MCF 10A (cell line): Measurements from ENCODE around the gene FIBCD1. TPM values are rescaled to one million over a fixed set of nuclear protein-coding genes. Genes with fewer than 3 reads are reported as not detected.

Experiments
- BruUV-seq: library from RNA; stranded (reverse); fragments of 400-500 nt; replicated peaks from 2 replicates; lab custom pipeline; 2021; lab: Mats Ljungman, UMichigan
- CTCF ChIA-PET: fragments of 300-600 bp; sonication (Branson Sonifier 250); formaldehyde crosslinking; extraction: SDS; loops from one replicate; lab custom pipeline; 2021; ENCODE audit warnings: antibody characterized with exemption, inconsistent platforms; lab: Yijun Ruan, JAX
- POLR2A ChIA-PET: fragments of 300-600, 350-650 bp; sonication (Branson Sonifier 250); formaldehyde crosslinking; extraction: SDS; loops from one replicate; lab custom pipeline; 2020; ENCODE audit warnings: antibody characterized with exemption, inconsistent platforms; lab: Yijun Ruan, JAX
- DNase-seq: peaks from one replicate; pipeline ENCODE4 v3.0.0-alpha.2; 2018; ENCODE audit not compliant: unreplicated experiment
- H3K27ac Mint-ChIP-seq: one replicate; pipeline ENCODE4 v1.8.0; 2022; ENCODE audit warnings: mild to moderate bottlenecking, low read depth, mixed read lengths; ENCODE audit not compliant: unreplicated experiment
- H3K27me3 Mint-ChIP-seq: one replicate; pipeline ENCODE4 v1.8.0; 2022; ENCODE audit warnings: mixed read lengths; ENCODE audit not compliant: insufficient read depth, unreplicated experiment
- H3K36me3 Mint-ChIP-seq: one replicate; pipeline ENCODE4 v1.8.0; 2022; ENCODE audit warnings: mild to moderate bottlenecking, moderate library complexity, mixed read lengths; ENCODE audit not compliant: insufficient read depth, unreplicated experiment
- H3K4me1 Mint-ChIP-seq: one replicate; pipeline ENCODE4 v1.8.0; 2022; ENCODE audit warnings: mixed read lengths; ENCODE audit not compliant: insufficient read depth, unreplicated experiment
- H3K4me3 Mint-ChIP-seq: one replicate; pipeline ENCODE4 v1.8.0; 2022; ENCODE audit warnings: mild to moderate bottlenecking, moderate library complexity, mixed read lengths; ENCODE audit not compliant: unreplicated experiment
- H3K9me3 Mint-ChIP-seq: one replicate; pipeline ENCODE4 v1.8.0; 2022; ENCODE audit warnings: mixed read lengths; ENCODE audit not compliant: unreplicated experiment
- CTCF ChIP-seq: fragments of 200-600 bp; IDR thresholded peaks from one replicate; pipeline ENCODE4 v1.8.0; 2022; ENCODE audit warnings: antibody characterized with exemption, mild to moderate bottlenecking; ENCODE audit not compliant: unreplicated experiment
- intact Hi-C: fragments of 100-400 bp; cut with micrococcal nuclease; formaldehyde crosslinking; loops from 2 replicates; pipeline ENCODE4 v1.14.1; 2022
- total RNA-seq: library from RNA; stranded (reverse); gene quantifications from 2 replicates; pipeline ENCODE4 v1.2.3, GENCODE V29; 2022

FIBCD1 gene
- total RNA-seq, 1 experiment from 2014 or later: 1.6 TPM

- peaks cover 24% of the 10 kb centered on the region for H3K27me3 Mint-ChIP-seq
- TF ChIP-seq CTCF: no peak
- ChIA-PET POLR2A (interaction anchor here (1.0 kb wide), 1 partner anchor 177 kb away, joined by 4 read pairs; no protein-coding TSS in a partner anchor), CTCF (no interaction called here)
- H3K9me3 Mint-ChIP-seq: no peaks in the 10 kb centered on the region
- DNase-seq: no peak
- intact Hi-C loops: no loop called here
- no peak overlapping the region for H3K27ac Mint-ChIP-seq
- no peak overlapping the region for H3K4me3 Mint-ChIP-seq
- no peaks in the 10 kb centered on the region for H3K4me1 Mint-ChIP-seq
- BruUV-seq: no TSS peak
- peaks cover 13% of the 10 kb centered on the region for H3K36me3 Mint-ChIP-seq
These were observed 34.7 kb downstream of the FIBCD1 start for GRCh38 chr9:130904070-130905044.

- peaks cover 8% of the 10 kb centered on the region for H3K36me3 Mint-ChIP-seq
- no peak for DNase-seq
- no peaks in the 10 kb centered on the region for H3K4me1 Mint-ChIP-seq
- no peak overlapping the region for H3K27ac Mint-ChIP-seq
- H3K27me3 Mint-ChIP-seq: peaks cover 23% of the 10 kb centered on the region
- no TSS peak for BruUV-seq
- no peak for TF ChIP-seq CTCF
- CTCF ChIA-PET: no interaction called here
- POLR2A ChIA-PET: interaction anchor here (0.6 to 1.0 kb wide), 2 partner anchors 176 to 1432 kb away, joined by 4 read pairs; no protein-coding TSS in a partner anchor
- intact Hi-C loops: no loop called here
- no peaks in the 10 kb centered on the region for H3K9me3 Mint-ChIP-seq
- no peak overlapping the region for H3K4me3 Mint-ChIP-seq
These were observed 35.6 kb downstream of the FIBCD1 start for GRCh38 chr9:130903194-130904069.

GRCh38 chr9:130902204-130903185 lies 36.6 kb downstream of the FIBCD1 start:
- Mint-ChIP-seq H3K27me3 (peaks cover 14% of the 10 kb centered on the region), H3K4me3 (no peak overlapping the region), H3K9me3 (no peaks in the 10 kb centered on the region), H3K27ac (no peak overlapping the region), H3K4me1 (no peaks in the 10 kb centered on the region), H3K36me3 (peaks cover 7% of the 10 kb centered on the region)
- CTCF ChIA-PET: interaction anchor here (0.6 kb wide), 2 partner anchors 10 to 46 kb away, joined by 3 read pairs; no protein-coding TSS in a partner anchor
- BruUV-seq: no TSS peak
- TF ChIP-seq CTCF: no peak
- intact Hi-C loops: no loop called here
- no peak for DNase-seq
- POLR2A ChIA-PET: interaction anchor here (0.6 kb wide), 1 partner anchor 1431 kb away, joined by 4 read pairs; no protein-coding TSS in a partner anchor
